Activated naive CD4-positive, alpha-beta T cell (primary cell): ENCODE results near the gene MGAT4B.

Experiments
- DNase-seq, 4 experiments: peaks; one replicate each; lab custom pipeline; 2025; lab: John Stamatoyannopoulos, UW

Gene MGAT4B

GRCh38 chr5:179825655-179826182, 19.1 kb upstream of the MGAT4B start:
- DNase-seq = no peak

GRCh38 chr5:179824745-179825112, 18.1 kb upstream of the MGAT4B start:
- DNase-seq = no peak

GRCh38 chr5:179823937-179824744, 17.5 kb upstream of the MGAT4B start:
- DNase-seq = no peak

- no peak for DNase-seq
These were observed 15.9 kb upstream of the MGAT4B start for GRCh38 chr5:179822444-179822990.

GRCh38 chr5:179822059-179822432, 15.4 kb upstream of the MGAT4B start:
- DNase-seq = no peak

- peak in 3 of 4 experiments; percentile 51 to 76 (median 69) for DNase-seq
These were observed 14.8 kb upstream of the MGAT4B start for GRCh38 chr5:179821298-179822058.

- peak; percentile 47 to 76 (median 68) for DNase-seq
These were observed 14.0 kb upstream of the MGAT4B start, which contains the start of gene SQSTM1 for GRCh38 chr5:179820483-179821297. SQSTM1 (plus strand) TSS chr5:179820905; CDS start chr5:179820937, 32 bp downstream.

GRCh38 chr5:179820127-179820482, 13.4 kb upstream of the MGAT4B start:
- no peak for DNase-seq

GRCh38 chr5:179819296-179820126, 12.8 kb upstream of the MGAT4B start:
- DNase-seq = no peak

GRCh38 chr5:179818746-179819295, 12.2 kb upstream of the MGAT4B start:
- peak in 3 of 4 experiments; percentile 39 to 60 (median 59) for DNase-seq

- no peak for DNase-seq
These were observed 11.5 kb upstream of the MGAT4B start for GRCh38 chr5:179817890-179818745.

- no peak for DNase-seq
These were observed 10.8 kb upstream of the MGAT4B start for GRCh38 chr5:179817470-179817840.

- no peak for DNase-seq
These were observed 10.3 kb upstream of the MGAT4B start for GRCh38 chr5:179816796-179817469.

- no peak for DNase-seq
These were observed 9.7 kb upstream of the MGAT4B start for GRCh38 chr5:179816401-179816795.

- no peak for DNase-seq
These were observed 9.0 kb upstream of the MGAT4B start for GRCh38 chr5:179815491-179816249.

GRCh38 chr5:179814090-179814489, 7.4 kb upstream of the MGAT4B start:
- DNase-seq = no peak

- no peak for DNase-seq
These were observed 6.4 kb upstream of the MGAT4B start for GRCh38 chr5:179812997-179813607.
